Endothelial cell (in vitro differentiated cells): Measurements from ENCODE around the gene PAM16. TPM values are rescaled to one million over a fixed set of nuclear protein-coding genes. Genes with fewer than 3 reads are reported as not detected.
"Not testable (repeated sequence)": the region's sequence is repeated elsewhere in the genome, so short reads cannot be mapped to it uniquely, and the experiment has no call there.

Experiments
- DNase-seq: peaks from one replicate; pipeline ENCODE4 v3.0.0; 2021; ENCODE audit warnings: low spot score
- H3K27ac Mint-ChIP-seq: one replicate; pipeline ENCODE4 v1.8.0; 2021; ENCODE audit warnings: mixed read lengths, inconsistent platforms; ENCODE audit not compliant: unreplicated experiment
- H3K27me3 Mint-ChIP-seq: one replicate; pipeline ENCODE4 v1.8.0; 2021; ENCODE audit warnings: mild to moderate bottlenecking, moderate library complexity, mixed read lengths, inconsistent platforms; ENCODE audit not compliant: unreplicated experiment
- H3K36me3 Mint-ChIP-seq: one replicate; pipeline ENCODE4 v1.8.0; 2021; ENCODE audit warnings: mild to moderate bottlenecking, low read depth, mixed read lengths, inconsistent platforms; ENCODE audit not compliant: unreplicated experiment
- H3K4me1 Mint-ChIP-seq: one replicate; pipeline ENCODE4 v1.8.0; 2021; ENCODE audit warnings: mild to moderate bottlenecking, mixed read lengths, inconsistent platforms; ENCODE audit not compliant: unreplicated experiment
- H3K4me3 Mint-ChIP-seq: one replicate; pipeline ENCODE4 v1.8.0; 2021; ENCODE audit warnings: mild to moderate bottlenecking, mixed read lengths, inconsistent platforms; ENCODE audit not compliant: unreplicated experiment
- H3K9me3 Mint-ChIP-seq: one replicate; pipeline ENCODE4 v1.8.0; 2021; ENCODE audit warnings: mixed read lengths, inconsistent platforms; ENCODE audit not compliant: unreplicated experiment
- CTCF ChIP-seq: fragments of 200-600 bp; sonication (generic); IDR thresholded peaks from one replicate; pipeline ENCODE4 v1.5.0; 2021; ENCODE audit warnings: antibody characterized with exemption; ENCODE audit not compliant: unreplicated experiment
- total RNA-seq: library from RNA; stranded (reverse); fragmentation: NEBNext Ultra II Directional; extraction: Animal tissue kit (Norgen Biotek cat#: 25700); gene quantifications from one replicate; pipeline ENCODE4 v1.2.1, GENCODE V29; 2021; ENCODE audit not compliant: unreplicated experiment

PAM16 gene
- total RNA-seq, 1 donor from 2014 or later = 29.5 TPM

- Mint-ChIP-seq H3K36me3 (peaks cover 17% of the 10 kb centered on the region), H3K9me3 (no peaks in the 10 kb centered on the region), H3K4me1 (no peaks in the 10 kb centered on the region), H3K27ac (no peak overlapping the region), H3K27me3 (peaks cover 3% of the 10 kb centered on the region), H3K4me3 (no peak overlapping the region)
- TF ChIP-seq CTCF = no peak
- DNase-seq = no peak
Measured at GRCh38 chr16:4345836-4346781, 5.0 kb downstream of the PAM16 start.

- H3K27me3 Mint-ChIP-seq = peaks cover 3% of the 10 kb centered on the region
- H3K4me1 Mint-ChIP-seq = no peaks in the 10 kb centered on the region
- peak overlapping the region; percentile 42 for H3K27ac Mint-ChIP-seq
- H3K4me3 Mint-ChIP-seq = no peak overlapping the region
- TF ChIP-seq CTCF = no peak
- H3K36me3 Mint-ChIP-seq = peaks cover 17% of the 10 kb centered on the region
- no peak for DNase-seq
- H3K9me3 Mint-ChIP-seq = no peaks in the 10 kb centered on the region
Measured at GRCh38 chr16:4344983-4345835, 5.9 kb downstream of the PAM16 start.

- not testable (repeated sequence) for H3K27me3 Mint-ChIP-seq, H3K4me1 Mint-ChIP-seq, DNase-seq, H3K9me3 Mint-ChIP-seq, H3K4me3 Mint-ChIP-seq
- Mint-ChIP-seq H3K36me3 (peaks cover 17% of the 10 kb centered on the region), H3K27ac (peak overlapping the region; percentile 42)
Measured at GRCh38 chr16:4344300-4344982, 6.7 kb downstream of the PAM16 start.

GRCh38 chr16:4342866-4343744, 8.0 kb downstream of the PAM16 start:
- H3K27ac Mint-ChIP-seq = no peak overlapping the region
- TF ChIP-seq CTCF = no peak
- H3K4me1 Mint-ChIP-seq = no peaks in the 10 kb centered on the region
- no peak for DNase-seq
- no peaks in the 10 kb centered on the region for H3K9me3 Mint-ChIP-seq
- peaks cover 13% of the 10 kb centered on the region for H3K36me3 Mint-ChIP-seq
- no peaks in the 10 kb centered on the region for H3K27me3 Mint-ChIP-seq
- peak overlapping the region; percentile 57 for H3K4me3 Mint-ChIP-seq
